DMS153 treated with DMSO at 0.1 percent for 48 hours (cell line): Measurements from ENCODE around the gene RIN3.

ENCODE experiments used
- DNase-seq: peaks from one replicate; lab custom pipeline; 2025; ENCODE audit not compliant: unreplicated experiment; lab: John Stamatoyannopoulos, UW

Gene RIN3

DNA sequence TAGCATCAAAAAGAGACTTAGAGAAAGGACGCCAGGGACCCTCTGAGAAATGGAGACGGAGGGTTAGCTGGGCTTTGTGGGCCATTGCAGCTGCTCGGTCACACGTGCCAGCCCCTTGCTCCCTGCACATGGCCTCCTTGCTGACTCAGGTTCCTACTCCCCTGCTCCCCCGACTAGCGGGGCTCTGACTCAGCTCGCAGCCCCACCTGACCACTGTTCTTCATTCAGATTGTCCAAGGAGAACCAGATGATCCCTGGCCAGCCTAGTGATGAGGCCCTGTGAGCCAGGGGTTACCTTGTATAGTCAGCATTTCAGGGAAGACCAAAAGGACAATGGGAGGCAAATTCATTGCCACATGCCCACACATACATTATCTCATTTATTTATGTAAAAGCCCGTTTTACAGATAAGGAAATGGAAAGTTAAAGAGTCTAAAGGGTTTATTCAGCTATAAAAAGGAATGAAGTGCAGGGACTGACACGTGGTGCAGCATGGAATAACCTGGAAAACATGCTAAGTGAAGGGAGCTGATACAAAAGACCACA is 131.5 kb downstream of the RIN3 start:
- no peak for DNase-seq

DNA sequence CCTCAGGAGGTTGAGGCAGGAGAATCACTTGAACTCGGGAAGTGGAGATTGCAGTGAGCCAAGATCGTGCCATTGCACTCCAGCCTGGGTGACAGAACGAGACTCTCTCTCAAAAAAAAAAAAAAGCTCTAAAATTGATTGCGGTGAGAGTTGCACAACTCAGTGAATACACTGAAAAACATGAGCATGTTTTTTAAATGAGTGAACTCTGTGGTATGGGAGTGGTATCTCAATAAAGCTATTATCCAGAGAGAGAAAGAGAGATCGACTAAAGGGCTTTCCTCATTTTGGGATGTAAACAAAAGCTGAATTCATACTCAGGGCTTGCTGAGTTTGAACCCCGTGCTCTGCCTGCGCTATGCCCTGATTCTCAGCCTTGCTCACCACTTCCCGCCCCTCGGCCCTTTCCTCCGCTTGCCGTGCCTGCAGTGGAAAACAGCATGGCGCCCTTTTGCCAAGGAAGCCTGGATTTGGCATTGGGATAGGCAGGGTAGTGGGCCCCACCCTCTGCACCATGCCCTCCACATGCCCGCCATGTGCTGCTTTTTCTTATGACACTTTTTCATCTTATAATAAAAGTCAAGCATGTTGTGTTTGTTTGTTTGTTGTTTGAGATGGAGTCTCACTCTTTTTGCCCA is 132.4 kb downstream of the RIN3 start:
- no peak for DNase-seq

DNA sequence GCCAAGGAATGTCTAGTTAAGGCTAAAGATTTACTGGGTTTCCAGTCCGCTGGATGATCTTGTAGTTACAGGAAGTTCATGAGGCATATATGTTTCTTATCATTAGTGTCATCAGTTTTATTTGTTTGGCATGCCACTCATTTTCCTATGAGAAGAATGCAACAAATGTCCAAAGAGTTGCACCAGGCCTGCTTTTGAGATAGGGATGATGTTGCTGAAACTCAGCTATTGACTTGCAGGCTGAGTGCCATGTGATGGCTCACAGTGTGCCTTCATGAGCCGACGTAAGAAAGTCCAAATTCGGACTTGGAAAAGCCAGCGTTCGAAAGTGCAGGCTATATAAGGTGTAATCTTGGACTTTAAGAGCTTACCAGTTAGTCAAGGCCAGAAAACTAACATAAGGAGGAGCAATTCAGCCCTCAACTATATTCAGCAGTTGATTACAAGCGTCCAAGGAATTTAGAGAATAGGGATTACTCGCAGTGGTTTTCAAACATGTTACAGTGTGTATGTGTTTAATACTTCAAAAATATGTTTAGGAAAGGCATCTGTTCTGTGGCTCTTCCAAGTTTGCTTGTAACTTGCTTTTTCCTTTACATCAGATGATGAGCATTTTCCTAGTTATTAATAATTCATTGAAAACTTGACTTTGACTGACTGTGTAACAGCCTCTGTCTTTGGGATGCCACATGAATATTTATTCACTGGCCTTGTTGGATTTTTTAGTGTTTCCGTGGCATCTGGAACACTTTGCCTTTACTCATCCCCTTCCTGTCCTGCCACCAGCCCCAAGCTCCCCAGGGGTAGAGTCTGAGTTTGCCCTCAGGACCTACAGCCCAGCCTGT is 133.6 kb downstream of the RIN3 start:
- no peak for DNase-seq

DNA sequence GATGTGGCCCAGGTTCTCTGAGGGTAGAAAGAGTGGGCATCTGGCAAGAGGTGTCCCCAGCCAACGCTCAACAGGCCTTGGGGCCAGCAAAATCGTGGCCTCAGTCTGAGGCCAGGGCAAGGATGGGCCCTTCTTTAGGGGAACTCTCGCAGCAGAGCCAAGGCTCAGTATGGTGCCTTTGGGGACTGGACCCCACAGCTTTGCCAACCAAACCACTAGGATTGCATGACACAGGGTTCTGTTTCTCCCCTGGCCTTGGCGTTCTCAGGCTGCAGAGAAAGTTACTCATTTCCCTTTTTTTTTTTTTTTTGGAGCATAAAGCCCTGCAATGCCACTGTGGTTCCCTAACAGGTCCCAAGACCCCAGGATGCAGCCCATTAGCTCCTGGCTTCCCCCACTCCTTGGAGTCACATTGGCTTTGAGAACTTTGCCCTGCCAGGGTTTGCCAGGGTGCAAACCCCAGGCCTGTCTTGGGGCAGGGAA is 134.3 kb downstream of the RIN3 start:
- DNase-seq = no peak

DNA sequence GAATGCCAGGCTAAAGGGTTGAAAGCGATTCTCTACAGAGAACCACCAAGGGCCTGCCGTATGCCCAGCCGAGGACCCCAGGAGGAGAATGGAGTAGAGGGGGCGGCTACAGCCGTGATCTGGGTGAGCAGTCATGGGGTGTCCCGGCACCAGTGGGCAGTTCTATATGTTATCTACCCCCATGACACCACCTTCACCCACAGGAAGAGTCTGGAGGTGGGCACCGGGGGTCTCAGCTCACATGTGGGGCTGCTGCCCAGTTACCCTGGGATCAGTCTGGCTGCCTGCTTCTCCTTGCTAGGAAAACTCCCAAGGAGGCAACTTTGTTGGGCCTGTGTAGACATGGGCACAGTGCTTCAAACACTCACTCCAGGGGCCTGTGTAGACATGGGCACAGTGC is 135.5 kb downstream of the RIN3 start:
- DNase-seq = no peak

DNA sequence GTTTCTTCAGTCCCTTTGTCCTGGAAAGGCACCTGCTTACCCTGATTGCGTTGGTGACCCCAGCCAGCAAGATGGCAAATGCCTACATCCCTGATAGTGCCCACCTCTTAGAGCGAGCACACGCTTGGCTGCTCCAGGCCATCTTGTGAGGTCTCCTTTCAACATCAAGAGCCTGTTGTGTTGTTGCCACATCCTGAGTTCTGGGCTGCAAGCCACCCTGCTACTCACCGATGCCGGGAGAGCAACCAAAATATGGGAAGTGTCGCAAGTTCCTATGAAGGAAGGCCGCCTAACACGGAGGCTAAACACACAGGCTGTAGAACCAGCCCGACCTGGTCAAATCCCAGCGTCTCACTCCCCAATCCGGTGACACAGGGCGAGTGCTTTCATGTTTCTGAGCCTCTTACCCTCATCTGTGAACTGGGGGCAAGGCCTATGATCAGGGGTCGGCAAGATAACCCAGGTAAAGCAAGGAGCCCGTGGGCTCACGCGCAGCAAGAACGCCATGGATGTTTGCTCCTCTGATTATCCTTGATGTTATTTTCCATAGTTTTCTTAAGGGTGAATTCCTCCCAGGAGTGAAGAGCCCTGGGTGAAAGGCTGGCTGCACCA is 136.5 kb downstream of the RIN3 start:
- no peak for DNase-seq

DNA sequence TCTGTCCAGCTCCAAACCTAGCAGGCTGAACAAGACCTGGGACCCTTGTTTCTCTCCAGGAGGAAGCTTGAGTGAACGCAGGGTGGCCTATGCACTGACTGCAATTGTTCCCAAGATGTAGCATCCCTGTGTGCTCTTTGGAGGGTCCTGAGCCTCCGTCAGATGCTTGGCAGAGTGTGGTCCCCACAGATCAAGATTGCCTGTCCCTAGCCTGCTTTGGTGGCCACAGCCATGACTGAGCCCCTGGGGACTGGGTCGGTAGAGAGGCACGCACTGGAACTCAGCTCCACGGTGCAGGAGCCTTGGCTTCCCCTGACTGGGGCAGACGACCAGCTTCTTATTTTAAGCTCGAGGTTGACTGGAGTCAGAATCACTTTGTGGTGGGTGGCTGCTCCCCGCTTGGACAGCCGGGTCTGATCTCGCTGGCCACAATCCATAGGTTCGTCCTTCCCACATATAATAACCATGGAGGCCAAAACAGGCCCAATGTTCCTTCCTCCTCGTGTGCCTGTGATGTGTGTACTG is 137.1 kb downstream of the RIN3 start:
- DNase-seq = no peak

DNA sequence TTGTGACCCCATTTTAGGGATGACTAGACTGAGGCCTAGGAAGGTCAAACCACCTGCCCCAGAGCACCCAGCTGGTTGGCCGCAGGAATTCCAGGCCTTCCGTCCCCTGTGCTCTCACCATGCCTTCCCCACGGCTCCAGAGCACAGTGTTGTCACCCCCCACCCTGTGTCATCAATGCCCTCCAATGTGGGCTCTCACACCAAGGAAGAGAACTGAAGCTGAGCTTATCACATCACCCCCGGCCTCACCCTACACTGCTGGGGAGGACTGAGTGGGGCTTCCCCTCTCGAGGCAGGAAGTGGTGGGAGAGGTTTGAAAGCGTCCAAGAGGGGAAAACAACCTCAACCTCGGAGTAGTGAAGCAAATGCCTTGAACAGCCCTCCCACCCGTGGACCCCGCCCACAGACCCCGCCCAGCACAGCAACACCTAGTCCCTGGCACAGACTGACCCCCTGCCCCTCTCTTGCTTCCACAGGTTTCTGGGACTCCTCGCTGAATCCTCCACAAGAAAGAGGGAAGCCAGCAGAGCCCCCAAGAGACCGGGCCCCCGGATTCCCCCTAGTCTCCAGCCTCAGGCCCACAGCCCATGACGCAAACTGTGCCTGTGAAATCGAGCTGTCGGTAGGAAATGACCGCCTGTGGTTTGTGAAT is 137.7 kb downstream of the RIN3 start:
- DNase-seq = no peak

DNA sequence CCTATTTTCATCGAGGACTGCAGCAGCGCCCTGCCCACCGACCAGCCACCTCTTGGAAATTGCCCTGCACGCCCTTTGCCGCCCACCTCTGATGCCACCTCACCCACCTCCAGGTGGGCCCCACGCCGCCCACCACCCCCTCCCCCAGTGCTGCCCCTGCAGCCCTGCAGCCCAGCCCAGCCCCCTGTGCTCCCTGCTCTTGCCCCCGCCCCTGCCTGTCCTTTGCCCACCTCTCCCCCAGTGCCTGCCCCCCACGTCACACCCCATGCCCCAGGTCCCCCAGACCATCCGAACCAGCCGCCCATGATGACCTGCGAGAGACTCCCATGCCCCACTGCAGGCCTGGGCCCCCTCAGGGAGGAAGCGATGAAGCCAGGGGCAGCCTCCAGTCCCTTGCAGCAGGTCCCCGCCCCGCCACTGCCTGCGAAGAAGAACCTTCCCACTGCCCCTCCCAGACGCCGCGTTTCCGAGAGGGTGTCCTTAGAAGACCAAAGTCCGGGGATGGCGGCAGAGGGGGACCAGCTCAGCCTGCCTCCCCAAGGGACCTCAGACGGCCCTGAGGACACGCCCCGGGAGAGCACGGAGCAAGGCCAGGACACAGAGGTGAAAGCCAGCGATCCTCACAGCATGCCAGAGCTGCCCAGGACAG is 138.3 kb downstream of the RIN3 start:
- no peak for DNase-seq

DNA sequence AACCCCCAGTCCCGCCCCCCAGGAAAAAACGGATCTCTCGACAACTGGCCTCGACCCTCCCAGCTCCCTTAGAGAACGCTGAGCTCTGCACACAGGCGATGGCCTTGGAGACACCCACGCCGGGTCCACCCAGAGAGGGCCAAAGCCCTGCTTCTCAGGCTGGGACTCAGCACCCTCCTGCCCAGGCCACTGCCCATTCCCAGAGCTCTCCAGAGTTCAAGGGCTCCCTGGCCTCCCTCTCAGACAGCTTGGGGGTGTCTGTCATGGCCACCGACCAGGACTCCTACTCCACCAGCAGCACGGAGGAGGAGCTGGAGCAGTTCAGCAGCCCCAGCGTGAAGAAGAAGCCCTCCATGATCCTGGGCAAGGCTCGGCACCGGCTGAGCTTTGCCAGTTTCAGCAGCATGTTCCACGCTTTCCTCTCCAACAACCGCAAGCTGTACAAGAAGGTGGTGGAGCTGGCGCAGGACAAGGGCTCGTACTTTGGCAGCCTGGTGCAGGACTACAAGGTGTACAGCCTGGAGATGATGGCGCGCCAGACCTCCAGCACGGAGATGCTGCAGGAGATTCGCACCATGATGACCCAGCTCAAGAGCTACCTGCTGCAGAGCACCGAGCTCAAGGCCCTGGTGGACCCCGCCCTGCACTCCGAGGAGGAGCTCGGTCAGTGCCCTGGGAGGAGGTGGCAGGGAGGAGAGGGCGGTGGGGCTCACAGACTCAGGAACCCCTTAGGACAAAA is 139.0 kb downstream of the RIN3 start:
- no peak for DNase-seq

DNA sequence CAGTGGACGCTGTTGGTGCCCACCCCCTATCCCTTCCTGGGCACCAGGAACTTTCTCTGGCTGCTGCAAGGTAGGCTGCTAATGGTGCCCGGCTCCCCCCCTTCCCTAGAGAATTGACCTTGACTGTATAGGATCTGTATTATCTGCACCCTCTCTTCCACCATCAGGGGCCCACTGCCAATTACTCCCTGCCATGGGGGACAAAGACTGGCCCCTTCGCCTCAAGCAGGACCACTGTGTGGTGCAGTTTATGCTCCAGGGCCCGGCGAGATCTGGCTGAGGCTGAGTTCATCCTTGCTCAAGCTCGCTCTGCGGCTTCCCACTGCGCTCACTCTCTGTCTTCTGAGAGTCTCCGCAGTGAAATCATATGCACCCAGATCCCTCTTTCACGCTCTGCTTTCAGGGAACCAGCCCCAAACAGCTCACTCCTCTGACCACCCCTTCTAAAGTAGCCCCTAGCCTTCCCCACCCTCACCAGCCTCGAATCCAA is 139.6 kb downstream of the RIN3 start:
- no peak for DNase-seq

DNA sequence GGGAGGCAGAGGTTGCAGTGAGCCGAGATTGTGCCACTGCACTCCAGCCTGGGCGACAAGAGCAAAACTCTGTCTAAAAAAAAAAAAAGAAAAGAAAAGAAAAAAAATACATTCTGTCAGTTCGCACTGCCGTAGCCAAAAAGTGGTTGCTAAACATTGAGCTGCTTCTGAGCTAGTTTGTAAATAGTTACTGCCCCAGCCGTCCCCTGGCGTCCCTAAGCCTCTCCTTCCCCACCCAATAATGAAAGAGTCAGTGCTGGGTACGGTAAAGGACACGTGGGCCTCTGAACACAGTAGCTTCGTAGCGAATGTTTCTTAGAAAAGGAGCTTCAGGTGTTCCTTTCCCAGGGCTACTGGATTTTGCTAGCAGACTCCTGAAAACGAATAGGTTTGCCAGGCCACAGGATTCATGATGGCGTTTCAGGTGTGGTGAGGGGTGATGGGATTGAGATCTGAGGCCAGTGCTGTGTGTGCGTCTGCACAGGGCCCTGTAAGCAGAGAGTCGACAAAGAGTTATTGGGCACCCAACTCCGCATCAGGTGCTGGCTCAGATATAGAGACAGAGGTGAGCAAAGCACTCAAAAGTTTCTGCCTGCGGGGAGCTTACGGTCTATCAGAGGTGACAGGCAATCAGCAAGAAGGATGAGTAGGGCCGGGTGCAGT is 140.8 kb downstream of the RIN3 start:
- DNase-seq = no peak

DNA sequence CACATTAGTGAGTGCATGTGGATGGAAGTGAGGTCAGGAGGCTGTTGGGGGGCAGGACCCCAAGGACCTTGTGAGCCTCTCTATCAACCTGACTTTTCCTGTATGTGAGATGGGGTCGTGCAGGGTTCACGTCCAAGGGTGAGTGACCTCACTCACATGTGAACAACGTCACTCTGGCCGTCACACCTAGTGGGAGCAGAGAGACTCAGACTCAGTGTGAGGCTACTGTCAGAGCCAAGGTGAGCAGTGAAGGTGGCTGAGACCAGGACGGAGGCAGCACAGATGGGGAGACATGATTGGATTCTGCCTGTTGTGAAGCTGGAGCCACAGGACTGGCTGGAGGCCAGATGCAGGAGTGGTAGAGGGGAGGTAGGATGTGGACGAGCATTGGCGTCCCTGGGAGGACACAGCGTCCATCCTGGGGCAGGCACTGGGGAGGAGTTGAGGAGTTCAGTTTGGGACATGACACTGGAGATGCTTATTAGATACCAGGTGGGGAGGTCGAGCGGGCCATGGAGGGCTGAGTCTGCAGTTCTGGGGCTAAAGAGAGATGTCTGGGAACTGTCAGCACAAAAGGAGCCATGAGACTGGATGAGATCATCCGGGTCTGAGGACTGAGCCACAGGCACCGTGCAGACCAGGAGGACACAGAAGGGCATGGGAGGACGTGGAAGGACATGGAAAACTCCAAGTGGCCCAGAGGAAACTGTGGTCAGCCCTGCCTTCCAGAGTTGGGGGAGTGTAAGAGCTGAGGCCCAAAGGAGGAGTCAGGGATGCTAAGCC is 142.0 kb downstream of the RIN3 start:
- DNase-seq = no peak

DNA sequence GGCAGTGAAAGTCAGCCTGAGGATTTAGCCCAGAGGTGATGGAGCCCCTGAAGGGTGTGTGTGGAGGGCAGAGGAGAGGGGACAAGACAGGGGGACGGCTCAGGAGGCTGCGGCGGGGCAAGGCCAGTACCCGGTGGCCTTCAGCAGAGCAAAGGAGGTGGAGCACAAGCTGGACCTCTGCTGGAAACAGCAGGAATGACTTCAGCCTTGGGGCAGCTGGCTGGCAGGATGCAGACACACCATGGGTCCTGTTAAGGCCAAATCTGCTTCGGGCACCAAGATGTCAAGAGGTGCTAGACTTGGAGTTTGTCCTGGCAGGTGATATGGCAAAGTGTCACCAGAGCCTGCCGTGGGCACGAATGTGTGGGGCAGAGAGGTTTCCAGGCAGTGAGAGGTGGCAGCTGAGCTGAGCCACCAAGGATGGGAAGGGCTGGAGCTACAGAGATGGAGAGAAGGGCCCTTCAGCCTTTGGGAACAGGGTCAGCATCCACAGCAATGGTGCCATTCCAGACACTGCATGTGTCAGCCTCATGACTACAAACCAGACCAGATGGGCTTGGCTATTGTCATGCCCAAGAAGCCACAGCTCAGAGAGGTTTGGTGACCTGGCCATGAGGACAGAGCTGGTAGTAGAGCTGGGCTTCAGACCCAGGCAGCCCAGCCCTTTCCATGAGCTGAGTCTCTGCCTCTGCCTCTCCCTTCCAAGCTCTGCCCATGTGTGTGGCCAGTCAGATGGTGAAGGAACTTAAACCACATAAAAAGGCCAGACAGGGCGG is 142.9 kb downstream of the RIN3 start:
- no peak for DNase-seq

DNA sequence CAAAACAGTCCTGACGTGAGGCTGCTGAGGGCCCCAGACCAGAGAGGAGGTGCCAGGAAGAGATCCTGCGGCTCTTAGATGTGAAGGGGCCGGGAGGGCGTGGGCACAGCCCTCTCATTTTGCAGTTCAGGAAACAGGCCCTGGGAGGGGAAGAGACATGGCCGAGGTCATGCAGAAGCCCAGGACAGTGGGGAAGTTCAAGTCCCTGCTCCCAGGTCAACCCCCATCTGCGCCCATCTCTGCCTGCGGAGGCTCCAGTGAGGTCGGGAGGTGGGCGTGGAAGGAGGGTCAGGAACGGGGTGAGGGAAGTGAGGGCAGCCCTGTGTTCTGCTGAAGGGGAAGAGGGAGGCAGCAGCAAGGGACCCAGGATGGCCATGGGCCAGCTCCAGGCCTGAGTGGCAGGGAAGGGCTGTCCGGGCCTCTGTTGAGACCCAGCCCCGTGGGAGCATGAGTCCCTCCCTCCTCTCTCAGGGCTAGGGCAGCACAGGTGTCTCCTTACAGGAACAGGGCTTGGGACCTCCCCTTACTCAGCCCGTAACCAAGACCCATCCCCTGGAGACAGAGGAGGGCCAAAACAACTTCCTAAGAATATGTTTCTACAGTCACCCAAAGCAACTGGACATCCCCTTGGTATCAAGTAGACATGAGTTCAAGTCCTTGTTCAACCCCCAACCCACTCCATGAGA is 144.0 kb downstream of the RIN3 start:
- DNase-seq = no peak

DNA sequence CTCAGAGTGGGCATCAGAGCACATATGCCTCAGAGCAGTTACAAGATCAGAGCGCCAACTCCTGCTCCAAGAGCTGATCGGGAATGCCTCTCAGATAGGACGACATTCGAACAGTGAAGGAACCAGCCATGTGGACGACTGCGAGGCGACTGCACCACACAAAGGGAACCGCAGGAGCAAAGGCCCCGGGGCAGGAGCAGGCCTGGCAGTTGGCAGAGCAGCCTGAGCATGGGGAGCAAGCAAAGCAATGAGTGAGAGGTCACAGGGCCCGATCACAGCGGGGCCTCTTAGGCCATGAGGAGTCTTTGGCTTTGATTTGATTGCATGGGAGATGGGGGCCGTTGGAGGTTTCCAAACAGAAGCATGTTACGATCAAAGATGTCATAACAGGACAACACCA is 144.6 kb downstream of the RIN3 start:
- no peak for DNase-seq

DNA sequence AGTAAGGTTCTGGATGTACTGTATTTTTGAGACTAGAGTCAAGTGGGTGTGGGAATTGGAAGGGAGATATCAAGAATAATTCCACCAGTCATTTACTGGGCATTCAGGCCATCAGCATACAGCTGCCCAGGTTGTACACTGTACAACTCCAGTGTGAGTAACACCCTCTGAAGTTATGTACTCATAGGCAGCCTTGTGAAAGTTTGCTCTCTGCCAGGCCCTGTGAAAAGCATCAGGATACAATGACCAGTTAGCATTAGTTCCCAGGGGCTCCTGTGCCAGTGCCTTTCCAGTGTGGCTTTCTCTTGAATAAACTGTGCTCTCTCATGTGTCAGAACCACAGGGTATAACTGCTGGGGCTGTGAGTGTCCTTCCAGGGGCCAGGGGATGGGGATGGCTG is 145.1 kb downstream of the RIN3 start:
- DNase-seq = no peak
